Posterior cingulate gyrus (tissue), 11 donors: ENCODE results near the gene KRTAP10-4.
"Not testable (repeated sequence)": the region's sequence is repeated elsewhere in the genome, so short reads cannot be mapped to it uniquely, and the experiment has no call there.

Experiments
- DNase-seq, 10 donors: peaks; one replicate each; pipeline versions ENCODE4 v3.0.0 to v3.0.0-alpha.2; 2020 to 2021; ENCODE audit warnings: mixed read lengths in 3 of 10
- intact Hi-C: fragments of 100-400 bp; cut with DNase I; formaldehyde crosslinking; loops from one replicate; pipeline ENCODE4 v1.15.1; 2023

The KRTAP10-4 gene

GRCh38 chr21:44575307-44576024 is 1.9 kb downstream of the KRTAP10-4 start:
- intact Hi-C loops: no loop called here
- DNase-seq: no peak

- peak in 1 of 10 donors; percentile 50 for DNase-seq
- intact Hi-C loops: no loop called here
These were observed 2.5 kb downstream of the KRTAP10-4 start for GRCh38 chr21:44576025-44576420.

GRCh38 chr21:44578371-44579055 is 5.0 kb downstream of the KRTAP10-4 start:
- DNase-seq: peak in 2 of 10 donors; percentile 68 to 76
- intact Hi-C loops: no loop called here

GRCh38 chr21:44579056-44579832 is 5.7 kb downstream of the KRTAP10-4 start:
- intact Hi-C loops: no loop called here
- peak in 1 of 10 donors; percentile 56 for DNase-seq

- no peak for DNase-seq
- intact Hi-C loops: no loop called here
These were observed 6.3 kb downstream of the KRTAP10-4 start for GRCh38 chr21:44579833-44580144.

GRCh38 chr21:44580231-44580821 is 6.8 kb downstream of the KRTAP10-4 start, which contains the start of gene KRTAP10-5:
KRTAP10-5 (minus strand) TSS chr21:44580604; CDS start chr21:44580578, 26 bp downstream.
- DNase-seq: peak in 1 of 10 donors; percentile 84
- intact Hi-C loops: not testable (repeated sequence)

GRCh38 chr21:44581158-44581557 is 7.6 kb downstream of the KRTAP10-4 start:
- DNase-seq: no peak

GRCh38 chr21:44582055-44582454 is 8.5 kb downstream of the KRTAP10-4 start:
- intact Hi-C loops: no loop called here
- peak in 1 of 10 donors; percentile 31 for DNase-seq

More at GRCh38 chr21:44581158-44581557, 7.6 kb downstream of the KRTAP10-4 start:
- intact Hi-C loops: no loop called here

GRCh38 chr21:44583089-44583799 is 9.7 kb downstream of the KRTAP10-4 start:
- no peak for DNase-seq
- intact Hi-C loops: no loop called here

- no peak for DNase-seq
- intact Hi-C loops: no loop called here
These were observed 10.2 kb downstream of the KRTAP10-4 start for GRCh38 chr21:44583800-44584147.

GRCh38 chr21:44585892-44586291 is 12.4 kb downstream of the KRTAP10-4 start:
- DNase-seq: peak in 1 of 10 donors; percentile 58
- intact Hi-C loops: no loop called here

GRCh38 chr21:44589094-44589493 is 15.6 kb downstream of the KRTAP10-4 start:
- DNase-seq: no peak
- intact Hi-C loops: no loop called here

- peak in 3 of 10 donors; percentile 20 to 74 (median 63) for DNase-seq
These were observed 16.2 kb downstream of the KRTAP10-4 start for GRCh38 chr21:44589586-44590305.

GRCh38 chr21:44590311-44590721 is 16.8 kb downstream of the KRTAP10-4 start:
- peak in 2 of 10 donors; percentile 48 to 56 for DNase-seq
- intact Hi-C loops: no loop called here

More at GRCh38 chr21:44589586-44590305, 16.2 kb downstream of the KRTAP10-4 start:
- intact Hi-C loops: no loop called here

GRCh38 chr21:44590897-44591800 is 17.6 kb downstream of the KRTAP10-4 start:
- DNase-seq: peak in 2 of 10 donors; percentile 36 to 85
- intact Hi-C loops: not testable (repeated sequence)

GRCh38 chr21:44591801-44592130 is 18.2 kb downstream of the KRTAP10-4 start:
- intact Hi-C loops: not testable (repeated sequence)
- peak in 2 of 10 donors; percentile 22 to 68 for DNase-seq

- intact Hi-C loops: no loop called here
- peak in 3 of 10 donors; percentile 24 to 72 (median 61) for DNase-seq
These were observed 19.1 kb downstream of the KRTAP10-4 start, which contains the start of gene KRTAP10-6 for GRCh38 chr21:44592446-44593311. KRTAP10-6 (minus strand) TSS chr21:44592505; CDS start chr21:44592484, 21 bp downstream.
